ENCODE measurements around the gene HECW1. TPM values are rescaled to one million over a fixed set of nuclear protein-coding genes. Genes with fewer than 3 reads are reported as not detected.

HECW1 gene
- polyA plus RNA-seq, 2 of the 4 experiments (the other 2 are of a cell fraction) = 11.3 TPM

GRCh38 chr7:43552122-43552521 lies 439.7 kb downstream of the HECW1 start (continued):
- TF ChIP-seq RARB (CRISPR knock-in tag; IDR thresholded peaks at IDR 0.05) = no peak
- no peak for TF ChIP-seq HEYL (CRISPR knock-in tag; IDR thresholded peaks at IDR 0.05)

DNA sequence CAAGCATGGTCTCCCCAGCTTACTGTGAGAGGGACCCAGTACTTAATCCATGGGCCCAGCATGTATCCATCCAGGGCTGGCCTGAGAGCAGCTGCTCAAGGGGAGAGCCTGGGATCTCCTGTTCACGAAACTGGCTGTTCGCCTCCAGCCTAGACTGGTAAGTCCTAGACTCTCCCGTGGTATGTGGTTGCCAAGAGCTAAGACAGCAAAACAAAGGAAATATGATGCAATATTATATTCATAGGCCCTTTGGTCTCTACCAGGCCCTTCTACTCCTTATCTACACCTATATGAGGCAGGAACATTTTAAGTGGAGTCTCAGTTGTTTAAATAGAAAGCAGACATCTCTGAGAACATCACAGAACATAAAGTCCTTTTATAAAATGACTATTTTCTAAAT lies 441.6 kb downstream of the HECW1 start:
- TF ChIP-seq JUNB (IDR thresholded peaks at IDR 0.05) (no peak), GATA3 (IDR thresholded peaks at IDR 0.05; ENCODE audit: borderline replicate concordance) (no peak), TFCP2L1 (CRISPR knock-in tag; IDR thresholded peaks at IDR 0.05) (no peak), NPAS2 (CRISPR knock-in tag; IDR thresholded peaks at IDR 0.05; ENCODE audit: borderline replicate concordance) (no peak), CBX8 (IDR thresholded peaks at IDR 0.05) (no peak), NFE2L2 (conservative IDR thresholded peaks at IDR 0.05; ENCODE audit: low read length) (no peak), CHD4 (IDR thresholded peaks at IDR 0.05; ENCODE audit: borderline replicate concordance) (no peak), HOXB5 (CRISPR knock-in tag; IDR thresholded peaks at IDR 0.05) (no peak), POLR2AphosphoS2 (conservative IDR thresholded peaks at IDR 0.05; ENCODE audit: low read length) (no peak), RNF2 (IDR thresholded peaks at IDR 0.05; ENCODE audit: borderline replicate concordance, low read depth) (no peak), RARB (CRISPR knock-in tag; IDR thresholded peaks at IDR 0.05) (no peak), HMGXB4 (CRISPR knock-in tag; IDR thresholded peaks at IDR 0.05; ENCODE audit: borderline replicate concordance) (no peak), PBX3 (IDR thresholded peaks at IDR 0.05) (no peak), E2F6 (IDR thresholded peaks at IDR 0.05; ENCODE audit: borderline replicate concordance, low read depth) (no peak), NR3C1 (IDR thresholded peaks at IDR 0.05) (no peak), EP300 (IDR thresholded peaks at IDR 0.05) (no peak), ZSCAN20 (CRISPR knock-in tag; IDR thresholded peaks at IDR 0.05) (no peak)
- TF ChIP-seq, protein P1, sequence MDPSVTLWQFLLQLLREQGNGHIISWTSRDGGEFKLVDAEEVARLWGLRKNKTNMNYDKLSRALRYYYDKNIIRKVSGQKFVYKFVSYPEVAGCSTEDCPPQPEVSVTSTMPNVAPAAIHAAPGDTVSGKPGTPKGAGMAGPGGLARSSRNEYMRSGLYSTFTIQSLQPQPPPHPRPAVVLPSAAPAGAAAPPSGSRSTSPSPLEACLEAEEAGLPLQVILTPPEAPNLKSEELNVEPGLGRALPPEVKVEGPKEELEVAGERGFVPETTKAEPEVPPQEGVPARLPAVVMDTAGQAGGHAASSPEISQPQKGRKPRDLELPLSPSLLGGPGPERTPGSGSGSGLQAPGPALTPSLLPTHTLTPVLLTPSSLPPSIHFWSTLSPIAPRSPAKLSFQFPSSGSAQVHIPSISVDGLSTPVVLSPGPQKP (IDR thresholded peaks at IDR 0.05; ENCODE audit: low read depth, low read length) = no peak
- TF ChIP-seq, protein P2, sequence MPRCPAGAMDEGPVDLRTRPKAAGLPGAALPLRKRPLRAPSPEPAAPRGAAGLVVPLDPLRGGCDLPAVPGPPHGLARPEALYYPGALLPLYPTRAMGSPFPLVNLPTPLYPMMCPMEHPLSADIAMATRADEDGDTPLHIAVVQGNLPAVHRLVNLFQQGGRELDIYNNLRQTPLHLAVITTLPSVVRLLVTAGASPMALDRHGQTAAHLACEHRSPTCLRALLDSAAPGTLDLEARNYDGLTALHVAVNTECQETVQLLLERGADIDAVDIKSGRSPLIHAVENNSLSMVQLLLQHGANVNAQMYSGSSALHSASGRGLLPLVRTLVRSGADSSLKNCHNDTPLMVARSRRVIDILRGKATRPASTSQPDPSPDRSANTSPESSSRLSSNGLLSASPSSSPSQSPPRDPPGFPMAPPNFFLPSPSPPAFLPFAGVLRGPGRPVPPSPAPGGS (IDR thresholded peaks at IDR 0.05) = no peak
- TF ChIP-seq, protein P3, sequence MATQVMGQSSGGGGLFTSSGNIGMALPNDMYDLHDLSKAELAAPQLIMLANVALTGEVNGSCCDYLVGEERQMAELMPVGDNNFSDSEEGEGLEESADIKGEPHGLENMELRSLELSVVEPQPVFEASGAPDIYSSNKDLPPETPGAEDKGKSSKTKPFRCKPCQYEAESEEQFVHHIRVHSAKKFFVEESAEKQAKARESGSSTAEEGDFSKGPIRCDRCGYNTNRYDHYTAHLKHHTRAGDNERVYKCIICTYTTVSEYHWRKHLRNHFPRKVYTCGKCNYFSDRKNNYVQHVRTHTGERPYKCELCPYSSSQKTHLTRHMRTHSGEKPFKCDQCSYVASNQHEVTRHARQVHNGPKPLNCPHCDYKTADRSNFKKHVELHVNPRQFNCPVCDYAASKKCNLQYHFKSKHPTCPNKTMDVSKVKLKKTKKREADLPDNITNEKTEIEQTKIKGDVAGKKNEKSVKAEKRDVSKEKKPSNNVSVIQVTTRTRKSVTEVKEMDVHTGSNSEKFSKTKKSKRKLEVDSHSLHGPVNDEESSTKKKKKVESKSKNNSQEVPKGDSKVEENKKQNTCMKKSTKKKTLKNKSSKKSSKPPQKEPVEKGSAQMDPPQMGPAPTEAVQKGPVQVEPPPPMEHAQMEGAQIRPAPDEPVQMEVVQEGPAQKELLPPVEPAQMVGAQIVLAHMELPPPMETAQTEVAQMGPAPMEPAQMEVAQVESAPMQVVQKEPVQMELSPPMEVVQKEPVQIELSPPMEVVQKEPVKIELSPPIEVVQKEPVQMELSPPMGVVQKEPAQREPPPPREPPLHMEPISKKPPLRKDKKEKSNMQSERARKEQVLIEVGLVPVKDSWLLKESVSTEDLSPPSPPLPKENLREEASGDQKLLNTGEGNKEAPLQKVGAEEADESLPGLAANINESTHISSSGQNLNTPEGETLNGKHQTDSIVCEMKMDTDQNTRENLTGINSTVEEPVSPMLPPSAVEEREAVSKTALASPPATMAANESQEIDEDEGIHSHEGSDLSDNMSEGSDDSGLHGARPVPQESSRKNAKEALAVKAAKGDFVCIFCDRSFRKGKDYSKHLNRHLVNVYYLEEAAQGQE (IDR thresholded peaks at IDR 0.05) = no peak
- ChIA-PET CTCF (interaction anchor here (1.0 to 3.3 kb wide), 3 partner anchors 14 to 32 kb away, joined by 3 to 10 read pairs (median 3); partner anchors contain the start of gene STK17A), POLR2A (no interaction called here)
- Histone ChIP-seq H3K4me1 (no peaks in the 10 kb centered on the region), H3K4me2 (no peak overlapping the region), H3K27ac (no peak overlapping the region), H3K9me3 (no peaks in the 10 kb centered on the region), H3K4me3 (no peak overlapping the region)
- ATAC-seq (peak in 1 of 2 experiments; percentile 33; a peak in 1 of 6 replicates), DNase-seq (ENCODE audit: low read depth in 1 of 2, low spot score in 1 of 2) (no peak), FAIRE-seq (no peak)
- WGBS (ENCODE audit: missing lambda C conversion rate) = 84% methylated on average over 3 of the region's 3 CpGs
